Glomerular visceral epithelial cell (primary cell): ENCODE measurements around the gene ISYNA1.

Experiments used
- DNase-seq: peaks from one replicate; pipeline ENCODE4 v3.0.0-alpha.2; 2016; ENCODE audit errors: extremely low spot score

The ISYNA1 gene

GRCh38 chr19:18431351-18432197, 6.4 kb downstream of the ISYNA1 start:
- DNase-seq: no peak

DNA sequence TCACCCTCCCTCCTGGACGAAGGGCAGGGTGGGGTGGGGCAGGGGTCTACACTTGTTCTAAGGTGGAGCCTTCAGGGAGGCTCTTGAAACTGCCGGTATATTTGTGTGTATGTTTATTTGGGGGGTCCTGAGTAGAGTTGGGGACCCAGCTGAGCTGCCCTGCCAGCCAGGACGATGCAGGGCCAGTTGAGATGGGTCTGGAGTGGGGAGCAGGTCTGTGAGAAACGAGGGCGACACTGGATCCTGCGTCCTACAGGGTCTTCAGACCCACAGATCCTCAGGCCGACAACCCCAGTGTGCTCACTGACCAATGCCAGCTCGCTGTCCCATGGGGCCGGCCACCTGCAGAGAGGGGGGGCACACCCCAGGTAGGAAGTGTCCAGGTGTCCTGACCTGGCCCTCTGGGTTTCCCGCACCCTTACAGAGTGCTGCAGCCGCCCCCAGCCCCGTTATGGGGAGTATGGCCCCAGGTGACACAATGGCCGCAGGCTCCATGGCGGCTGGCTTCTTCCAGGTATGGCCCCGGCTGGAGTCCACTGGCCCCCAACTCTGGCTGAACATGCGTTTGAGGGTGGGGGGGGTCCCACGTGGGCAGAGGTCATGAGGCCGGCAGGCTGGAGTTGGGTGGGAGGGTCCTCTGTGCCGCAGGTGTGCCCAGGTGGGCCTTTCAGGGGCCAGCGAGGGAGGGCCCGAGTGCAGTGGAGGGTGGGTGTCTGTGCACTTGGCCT, 7.4 kb downstream of the ISYNA1 start:
- no peak for DNase-seq

- DNase-seq: no peak
These were observed 8.1 kb downstream of the ISYNA1 start for GRCh38 chr19:18429717-18430416.

DNA sequence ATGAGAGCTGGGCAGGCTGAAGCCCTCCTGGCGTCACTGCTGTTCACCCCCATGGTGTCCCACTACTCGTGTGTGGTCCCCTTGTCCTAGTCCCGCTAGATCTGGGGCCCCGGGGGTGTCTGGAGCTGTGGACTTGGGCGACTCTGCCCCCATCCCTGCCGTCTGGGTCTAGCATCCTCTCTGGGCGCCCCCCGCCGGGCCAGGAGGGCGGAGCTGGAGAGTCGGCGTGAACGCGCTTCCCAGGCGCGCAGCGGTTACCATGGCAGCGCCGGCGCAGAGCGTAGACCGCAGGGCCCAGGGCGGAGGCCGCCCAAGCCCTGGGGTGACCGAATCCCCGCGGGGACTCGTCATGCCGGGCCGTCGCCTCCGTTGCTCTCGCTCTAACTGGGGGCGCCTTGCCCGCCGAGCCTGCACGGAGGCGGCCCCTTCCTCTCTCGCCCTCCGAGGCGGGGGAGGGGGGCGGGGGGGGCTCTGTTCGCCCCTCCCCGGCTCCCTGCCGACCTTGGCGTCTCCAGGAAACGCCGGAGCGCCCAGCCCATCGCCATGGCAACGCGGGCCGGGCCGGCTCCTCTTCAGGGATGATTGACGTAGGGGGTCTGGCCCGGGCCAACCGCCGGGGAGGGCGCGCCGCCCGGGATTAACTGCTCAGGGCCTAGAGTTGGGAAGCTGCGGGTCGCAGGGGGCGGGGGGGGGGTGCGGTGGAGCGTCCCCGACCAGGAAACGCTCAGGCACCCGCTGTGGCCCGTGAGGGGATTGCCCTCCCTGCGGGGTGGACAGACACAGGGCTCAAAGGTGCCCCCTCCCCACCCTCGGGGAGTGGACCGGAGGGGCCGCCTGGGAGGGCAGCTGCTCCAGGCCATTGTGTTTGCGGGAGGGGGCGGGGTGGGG, 8.9 kb downstream of the ISYNA1 start:
- no peak for DNase-seq

DNA sequence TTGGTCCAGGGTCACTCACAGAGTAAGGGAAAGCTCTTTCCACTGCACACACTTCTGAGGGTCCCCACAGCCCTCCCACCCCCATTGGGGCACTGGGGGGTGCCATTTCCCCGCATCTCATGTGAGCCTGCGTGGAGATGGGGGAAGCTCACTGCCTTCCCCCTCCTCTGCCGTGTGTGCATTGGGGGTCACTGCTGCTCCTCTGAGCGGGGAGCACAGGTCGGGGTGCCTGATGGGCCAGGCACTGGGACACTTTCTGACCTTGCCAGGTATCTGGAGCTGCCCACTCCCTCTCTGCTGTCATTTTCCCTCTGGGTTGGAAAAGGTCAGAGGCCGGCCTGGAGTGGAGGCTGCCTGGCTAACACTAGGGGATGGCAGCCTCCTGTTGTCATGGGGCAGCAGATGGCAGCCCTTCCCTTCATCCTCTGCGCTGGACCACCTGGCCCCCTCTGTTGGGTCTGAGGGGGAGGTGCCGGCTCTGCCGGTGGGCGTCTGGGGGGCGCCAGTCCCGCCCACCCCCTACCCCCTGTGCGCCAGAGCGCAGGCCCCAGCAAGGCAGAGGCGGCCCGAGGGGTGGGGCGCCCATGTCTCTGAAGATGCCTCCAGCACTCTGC, 9.7 kb downstream of the ISYNA1 start:
- DNase-seq: no peak

DNA sequence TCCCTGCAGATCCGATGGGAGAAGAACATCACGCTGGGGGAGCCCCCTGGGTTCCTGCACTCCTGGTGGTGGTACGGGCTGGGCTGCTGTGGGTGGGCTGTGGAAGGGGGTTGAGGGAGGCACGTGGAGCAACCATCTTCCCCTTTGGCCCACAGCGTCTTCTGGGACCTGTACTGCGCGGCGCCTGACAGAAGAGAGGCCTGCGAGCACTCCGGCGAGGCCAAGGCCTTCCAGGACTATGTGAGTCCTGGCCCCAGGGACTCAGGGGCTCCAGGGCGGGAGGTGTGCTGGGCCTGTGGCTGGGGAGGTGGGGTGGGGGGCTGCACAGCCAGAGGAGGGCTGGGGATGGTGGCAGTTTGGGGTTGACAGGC, 10.2 kb downstream of the ISYNA1 start:
- no peak for DNase-seq

- DNase-seq: no peak
These were observed 10.7 kb downstream of the ISYNA1 start for GRCh38 chr19:18427080-18427742.

DNA sequence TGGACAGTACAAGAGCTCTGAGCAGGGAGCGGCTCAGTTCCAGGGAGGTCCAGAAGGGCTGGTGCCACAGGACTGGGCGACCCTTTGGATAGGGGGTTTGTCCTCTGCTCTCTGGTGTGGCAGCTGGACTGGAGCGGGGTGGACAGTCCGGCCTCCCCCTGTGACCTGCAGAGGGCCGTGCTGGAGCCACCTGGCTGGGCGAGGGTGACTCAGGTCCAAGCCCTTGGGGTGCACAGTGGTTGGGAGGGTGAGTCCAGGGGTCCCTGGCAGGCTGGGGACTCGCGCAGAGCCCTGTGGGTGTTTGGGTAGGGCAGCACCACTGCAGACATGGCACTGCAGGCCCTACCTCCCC, 11.5 kb downstream of the ISYNA1 start:
- DNase-seq: no peak

DNA sequence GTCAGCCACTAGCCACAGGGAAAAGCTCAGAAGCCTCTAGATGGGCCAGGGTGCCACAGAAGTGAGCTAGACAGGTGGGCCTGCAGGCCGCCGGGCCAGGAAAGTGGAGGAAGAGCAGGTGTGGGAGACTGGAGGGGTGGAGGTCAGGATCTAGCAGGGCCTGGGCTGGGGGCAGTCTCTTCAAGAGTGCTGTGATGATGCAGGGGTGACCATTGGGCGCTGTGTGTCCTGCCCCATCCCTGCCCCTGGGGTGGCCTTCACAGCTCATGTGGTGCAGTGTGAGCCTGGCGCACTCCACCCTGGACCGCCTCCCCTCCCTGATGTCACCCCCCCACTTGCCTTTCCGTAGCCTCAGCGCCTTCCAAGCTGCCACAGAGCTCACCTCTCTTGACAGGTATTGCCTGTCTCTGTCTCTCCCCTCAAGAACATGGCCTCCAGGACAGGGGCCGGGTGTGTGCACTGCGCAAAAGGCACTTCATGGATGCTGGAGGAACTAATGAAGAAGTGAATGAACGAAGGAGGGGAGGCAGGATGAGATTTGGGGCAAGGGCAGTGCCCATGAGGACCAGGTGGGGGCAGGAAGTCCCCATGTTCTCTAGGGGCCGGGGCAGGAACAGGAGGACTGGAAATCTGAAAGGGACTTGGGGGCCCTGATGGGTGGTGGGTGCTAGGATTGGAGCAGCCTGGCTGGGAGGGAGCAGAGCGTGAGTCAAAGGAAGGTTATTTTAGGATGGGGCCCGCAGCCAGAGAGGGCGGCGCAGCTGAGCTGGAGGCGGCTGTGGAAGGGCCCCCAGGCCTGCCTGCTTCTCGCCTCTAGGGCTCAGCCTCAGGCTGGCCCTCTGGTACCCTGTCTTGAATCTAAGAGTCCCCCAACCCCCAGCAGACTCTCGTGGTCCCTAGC, 12.2 kb downstream of the ISYNA1 start:
- DNase-seq: no peak

DNA sequence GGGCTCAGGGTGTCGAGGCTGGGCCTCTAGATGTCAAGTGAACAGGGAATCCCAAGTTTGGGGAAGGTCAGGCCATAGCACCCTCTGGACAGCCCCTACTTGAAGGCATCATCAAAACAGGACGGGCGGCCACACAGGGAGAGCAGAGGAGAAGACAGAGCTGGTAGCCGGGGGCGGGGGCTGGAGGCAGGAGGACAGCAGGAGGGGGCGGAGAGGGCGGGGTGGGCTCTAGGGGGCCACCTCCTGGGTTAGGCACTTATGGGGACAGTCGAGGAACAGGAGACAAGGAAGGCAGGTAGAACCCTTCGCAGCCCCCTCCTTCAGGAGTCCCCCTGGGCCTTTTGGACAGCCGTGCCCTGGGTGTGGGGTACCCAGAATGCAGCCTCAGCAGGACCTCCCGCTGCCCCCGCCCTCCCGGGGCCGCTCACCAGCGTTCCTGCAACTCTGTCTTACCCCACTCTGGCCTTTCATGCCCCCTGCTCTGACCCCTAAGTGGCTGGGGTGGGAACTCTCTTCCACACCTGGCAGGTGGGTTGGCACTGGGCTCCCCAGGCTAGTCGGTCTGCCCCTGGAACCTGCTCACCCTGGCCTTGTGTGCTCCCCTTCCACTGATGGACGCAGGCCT, 12.9 kb downstream of the ISYNA1 start:
- DNase-seq: no peak

DNA sequence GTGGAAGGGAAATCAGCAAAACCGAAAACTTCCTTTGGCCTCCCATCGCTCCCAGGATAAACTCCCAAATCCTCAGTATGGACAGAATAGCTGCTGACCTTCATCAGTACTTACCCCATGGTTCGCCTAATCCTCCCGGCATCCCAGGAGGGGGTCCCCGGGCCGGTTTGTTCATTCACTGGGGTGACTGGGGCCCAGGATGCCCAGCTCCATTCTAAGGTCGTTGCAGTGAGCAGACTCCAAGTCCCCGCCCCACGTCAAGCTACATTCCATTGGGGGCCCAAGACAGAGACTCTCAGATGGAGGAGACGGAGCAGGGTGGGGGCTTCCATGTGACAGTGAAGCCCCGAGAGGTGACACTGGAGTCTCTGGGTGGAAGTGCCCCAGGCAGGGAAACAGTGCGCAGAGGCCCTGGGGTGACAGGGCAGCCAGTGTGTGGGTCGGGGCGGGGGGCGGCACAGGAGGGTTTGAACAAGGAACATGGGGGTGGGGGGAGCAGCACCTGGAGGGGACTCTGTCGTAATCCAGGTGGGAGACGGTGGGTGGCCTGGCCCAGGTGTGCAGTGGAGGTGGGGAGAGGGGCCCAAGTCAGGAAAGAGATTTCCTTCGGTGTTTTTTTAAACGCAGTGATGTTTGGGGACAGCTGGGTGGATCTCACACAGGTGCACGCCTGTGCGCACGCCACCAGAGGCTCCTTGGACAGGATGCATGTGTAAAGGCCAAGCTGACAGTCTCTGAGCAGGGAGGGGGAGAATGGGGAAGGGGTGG, 13.6 kb downstream of the ISYNA1 start:
- no peak for DNase-seq

- no peak for DNase-seq
These were observed 14.5 kb downstream of the ISYNA1 start for GRCh38 chr19:18423258-18424020.

GRCh38 chr19:18422530-18423191, 15.3 kb downstream of the ISYNA1 start:
- DNase-seq: no peak

- no peak for DNase-seq
These were observed 16.5 kb downstream of the ISYNA1 start for GRCh38 chr19:18421371-18421959.

DNA sequence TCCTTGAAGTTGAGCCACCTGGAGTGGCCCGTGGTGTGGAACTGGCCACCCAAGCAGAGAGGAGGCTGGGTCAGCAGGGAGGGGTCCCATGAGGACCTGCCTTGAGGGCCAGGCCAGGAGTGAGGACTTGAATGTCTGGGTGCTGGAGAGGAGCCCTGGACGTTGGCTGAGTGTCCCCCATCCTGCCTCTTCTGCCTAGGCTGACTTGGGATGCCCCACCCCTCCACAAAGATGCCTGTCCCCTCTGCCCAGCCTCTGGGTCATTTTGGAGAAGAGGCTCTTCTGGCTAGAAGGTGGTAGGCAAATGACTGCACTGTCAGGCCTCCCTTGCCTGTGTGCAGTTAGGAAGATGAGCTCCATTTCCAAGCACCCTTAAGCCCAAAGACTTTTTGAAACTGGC, 17.0 kb downstream of the ISYNA1 start:
- no peak for DNase-seq

GRCh38 chr19:18419699-18420460, 18.1 kb downstream of the ISYNA1 start:
- DNase-seq: no peak
